Measurements from ENCODE around the gene DNASE2B. TPM values are rescaled to one million over a fixed set of nuclear protein-coding genes. Genes with fewer than 3 reads are reported as not detected.

The DNASE2B gene
- polyA plus RNA-seq, 3 donors = not detected

- no peak for TF ChIP-seq CTCF (IDR thresholded peaks at IDR 0.05)
- H3K36me3 ChIP-seq (replicated peaks in 1 of 2; ENCODE audit: control insufficient read depth in 1 of 2, insufficient read depth in 2 of 2, low read length in 2 of 2) = no peaks in the 10 kb centered on the region
- H4K20me1 ChIP-seq (ENCODE audit: insufficient read depth, low read length) = no peaks in the 10 kb centered on the region
- peaks cover 27% of the 10 kb centered on the region for H3K4me1 Mint-ChIP-seq
- intact Hi-C loops (cut with micrococcal nuclease) = loop anchor here in 1 of 2 donors (2.0 kb wide), 1 partner anchor 21 kb away; no protein-coding TSS in a partner anchor
- no peak overlapping the region for H3K4me2 ChIP-seq (replicated peaks; ENCODE audit: extremely low read depth, low read length, poor library complexity, severe bottlenecking)
- H2AFZ ChIP-seq (ENCODE audit: insufficient read depth, low read depth, low read length, poor library complexity, severe bottlenecking) = no peak overlapping the region
- WGBS (ENCODE audit: insufficient coverage) = 77% methylated on average over 5 of the region's 8 CpGs
- H3K9me3 Mint-ChIP-seq = peaks cover 0 to 4% (median 0%) of the 10 kb centered on the region in 7 donors
- H3K9ac ChIP-seq (ENCODE audit: insufficient read depth, low read length, poor library complexity, severe bottlenecking) = no peak overlapping the region
- H3K79me2 ChIP-seq (ENCODE audit: insufficient read depth, low read length) = no peaks in the 10 kb centered on the region
- no peaks in the 10 kb centered on the region for H3K36me3 Mint-ChIP-seq
- H3K27ac ChIP-seq (ENCODE audit: low read depth in 1 of 2, low read length in 2 of 2) = no peak overlapping the region
- peak overlapping the region in 2 of 7 donors; percentile 0 to 41 for H3K27ac Mint-ChIP-seq
- no peaks in the 10 kb centered on the region for H3K27me3 ChIP-seq (ENCODE audit: control insufficient read depth in 2 of 2, insufficient read depth in 2 of 2, low read length in 2 of 2)
- H3K4me1 ChIP-seq (ENCODE audit: control insufficient read depth in 1 of 2, insufficient read depth in 2 of 2, low read length in 2 of 2) = peaks cover 20 to 25% of the 10 kb centered on the region in 2 donors
- H3K4me3 ChIP-seq (replicated peaks in 1 of 3; ENCODE audit: low read depth in 2 of 3, low read length in 3 of 3) = no peak overlapping the region
- no peaks in the 10 kb centered on the region for H3K27me3 Mint-ChIP-seq (ENCODE audit: low read depth in 3 of 3)
- no peaks in the 10 kb centered on the region for H3K9me3 ChIP-seq (replicated peaks in 1 of 2; ENCODE audit: control insufficient read depth in 1 of 2, insufficient read depth in 1 of 2, low read length in 2 of 2)
- DNase-seq = no peak
- no peak overlapping the region for H3K4me3 Mint-ChIP-seq
Observed at GRCh38 chr1:84387480-84388163, 10.7 kb upstream of the DNASE2B start.

DNA sequence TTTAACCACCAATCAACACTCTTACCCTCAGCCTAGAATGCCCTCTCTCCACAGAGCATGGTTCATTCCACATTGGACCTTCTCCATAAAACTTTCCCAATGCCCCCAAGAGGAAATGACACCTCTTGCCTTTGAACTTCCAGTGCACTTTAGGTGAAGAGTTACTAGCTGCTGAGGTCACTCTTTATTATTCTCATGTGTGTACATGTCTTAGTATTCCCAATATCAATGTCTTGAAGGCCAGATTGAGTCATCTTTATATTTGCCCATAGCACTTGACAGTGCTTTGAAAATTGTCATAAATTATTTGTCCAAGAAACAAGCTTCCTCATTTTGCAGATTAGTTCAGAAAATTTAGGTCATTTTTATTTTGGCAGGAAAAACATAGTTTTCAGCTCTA is 8.1 kb upstream of the DNASE2B start:
- Histone ChIP-seq H3K4me3 (replicated peaks in 1 of 3; ENCODE audit: low read depth in 2 of 3, low read length in 3 of 3) (no peak overlapping the region), H3K9ac (ENCODE audit: insufficient read depth, low read length, poor library complexity, severe bottlenecking) (no peak overlapping the region), H3K79me2 (ENCODE audit: insufficient read depth, low read length) (no peaks in the 10 kb centered on the region), H3K27ac (ENCODE audit: low read depth in 1 of 2, low read length in 2 of 2) (no peak overlapping the region), H3K36me3 (replicated peaks in 1 of 2; ENCODE audit: control insufficient read depth in 1 of 2, insufficient read depth in 2 of 2, low read length in 2 of 2) (no peaks in the 10 kb centered on the region), H3K9me3 (replicated peaks in 1 of 2; ENCODE audit: control insufficient read depth in 1 of 2, insufficient read depth in 1 of 2, low read length in 2 of 2) (no peaks in the 10 kb centered on the region), H4K20me1 (ENCODE audit: insufficient read depth, low read length) (no peaks in the 10 kb centered on the region), H2AFZ (ENCODE audit: insufficient read depth, low read depth, low read length, poor library complexity, severe bottlenecking) (no peak overlapping the region), H3K4me1 (ENCODE audit: control insufficient read depth in 1 of 2, insufficient read depth in 2 of 2, low read length in 2 of 2) (peaks cover 20 to 25% of the 10 kb centered on the region in 2 donors), H3K4me2 (replicated peaks; ENCODE audit: extremely low read depth, low read length, poor library complexity, severe bottlenecking) (no peak overlapping the region), H3K27me3 (ENCODE audit: control insufficient read depth in 2 of 2, insufficient read depth in 2 of 2, low read length in 2 of 2) (no peaks in the 10 kb centered on the region)
- Mint-ChIP-seq H3K36me3 (no peaks in the 10 kb centered on the region), H3K27me3 (ENCODE audit: low read depth in 3 of 3) (no peaks in the 10 kb centered on the region), H3K27ac (peak overlapping the region in 4 of 7 donors; percentile 9 to 61 (median 35)), H3K4me1 (peaks cover 27% of the 10 kb centered on the region), H3K9me3 (peaks cover 0 to 4% (median 0%) of the 10 kb centered on the region in 7 donors), H3K4me3 (no peak overlapping the region)
- peak; percentile 8 to 43 (median 18) for DNase-seq
- no peak for TF ChIP-seq CTCF (IDR thresholded peaks at IDR 0.05)
- intact Hi-C loops (cut with micrococcal nuclease) = no loop called here
